Measurements from ENCODE around the gene JARID2.

The JARID2 gene

GRCh38 chr6:15498640-15499039 is 252.8 kb downstream of the JARID2 start:
- no peak for TF ChIP-seq CTCF (IDR thresholded peaks at IDR 0.05; ENCODE audit: low read depth, low read length)
- H3K4me3 ChIP-seq (ENCODE audit: low read depth, low read length): no peak overlapping the region

GRCh38 chr6:15499125-15499524 is 253.3 kb downstream of the JARID2 start:
- no peak overlapping the region for H3K4me3 ChIP-seq (ENCODE audit: low read depth, low read length)
- no peak for TF ChIP-seq CTCF (IDR thresholded peaks at IDR 0.05; ENCODE audit: low read depth, low read length)

- no peak for TF ChIP-seq CTCF (IDR thresholded peaks at IDR 0.05; ENCODE audit: low read depth, low read length)
- no peak overlapping the region for H3K4me3 ChIP-seq (ENCODE audit: low read depth, low read length)
Observed at GRCh38 chr6:15499591-15499990, 253.7 kb downstream of the JARID2 start.

GRCh38 chr6:15500078-15500740 is 254.3 kb downstream of the JARID2 start:
- no peak overlapping the region for H3K4me3 ChIP-seq (ENCODE audit: low read depth, low read length)

GRCh38 chr6:15500901-15501825 is 255.3 kb downstream of the JARID2 start:
- no peak overlapping the region for H3K4me3 ChIP-seq (ENCODE audit: low read depth, low read length)
- TF ChIP-seq CTCF (IDR thresholded peaks at IDR 0.05; ENCODE audit: low read depth, low read length): no peak

More at GRCh38 chr6:15500078-15500740, 254.3 kb downstream of the JARID2 start:
- no peak for TF ChIP-seq CTCF (IDR thresholded peaks at IDR 0.05; ENCODE audit: low read depth, low read length)

- no peak for TF ChIP-seq CTCF (IDR thresholded peaks at IDR 0.05; ENCODE audit: low read depth, low read length)
- H3K4me3 ChIP-seq (ENCODE audit: low read depth, low read length): no peak overlapping the region
Observed at GRCh38 chr6:15501826-15502445, 256.1 kb downstream of the JARID2 start.
